Astrocyte (in vitro differentiated cells and primary cell): ENCODE data around the gene MIB2. TPM values are rescaled to one million over a fixed set of nuclear protein-coding genes. Genes with fewer than 3 reads are reported as not detected.

Source experiments
- DNase-seq: peaks from one replicate; pipeline ENCODE4 v3.0.0-alpha.2; 2010; ENCODE audit warnings: low read depth
- FAIRE-seq: peaks from 2 replicates; lab custom pipeline; 2011; peaks lifted over from hg19 to GRCh38; lab: Jason Lieb, UNC
- H2AFZ ChIP-seq: 2 replicates; pipeline ENCODE4 v1.6.0; 2012; ENCODE audit warnings: low read depth, low read length, inconsistent platforms
- H3K27ac ChIP-seq: 2 replicates; pipeline ENCODE4 v1.5.1; 2011; ENCODE audit warnings: low read depth, low read length, inconsistent platforms
- H3K27me3 ChIP-seq: 2 replicates; pipeline ENCODE4 v1.6.0; 2011; ENCODE audit warnings: low read length, inconsistent platforms; ENCODE audit not compliant: insufficient read depth
- H3K36me3 ChIP-seq: 2 replicates; pipeline ENCODE4 v1.5.1; 2011; ENCODE audit warnings: low read length, inconsistent platforms; ENCODE audit not compliant: insufficient read depth
- H3K4me1 ChIP-seq: 2 replicates; pipeline ENCODE4 v1.5.1; 2011; ENCODE audit warnings: low read length, inconsistent platforms; ENCODE audit not compliant: insufficient read depth
- H3K4me2 ChIP-seq: 2 replicates; pipeline ENCODE4 v1.6.0; 2012; ENCODE audit warnings: low read length, inconsistent platforms
- H3K4me3 ChIP-seq: 2 replicates; pipeline ENCODE4 v1.5.1; 2011; ENCODE audit warnings: low read depth, mild to moderate bottlenecking, low read length, inconsistent platforms; ENCODE audit not compliant: insufficient read depth
- H3K79me2 ChIP-seq: 2 replicates; pipeline ENCODE4 v1.6.0; 2012; ENCODE audit warnings: mild to moderate bottlenecking, low read length, inconsistent platforms; ENCODE audit not compliant: insufficient read depth
- H3K9ac ChIP-seq: 2 replicates; pipeline ENCODE4 v1.6.0; 2012; ENCODE audit warnings: mild to moderate bottlenecking, low read length, inconsistent platforms
- H3K9me3 ChIP-seq: 2 replicates; pipeline ENCODE4 v1.5.1; 2012; ENCODE audit warnings: low read depth, mild to moderate bottlenecking, low read length, inconsistent platforms; ENCODE audit not compliant: insufficient read depth
- H4K20me1 ChIP-seq: 2 replicates; pipeline ENCODE4 v1.6.0; 2012; ENCODE audit warnings: low read length, inconsistent platforms; ENCODE audit not compliant: insufficient read depth
- H3K27ac Mint-ChIP-seq: one replicate; pipeline ENCODE4 v1.8.0; 2021; ENCODE audit warnings: mild to moderate bottlenecking, mixed read lengths; ENCODE audit not compliant: unreplicated experiment
- H3K27me3 Mint-ChIP-seq: one replicate; pipeline ENCODE4 v1.8.0; 2021; ENCODE audit warnings: low read depth, mixed read lengths; ENCODE audit not compliant: unreplicated experiment
- H3K36me3 Mint-ChIP-seq: one replicate; pipeline ENCODE4 v1.8.0; 2021; ENCODE audit warnings: low read depth, mixed read lengths; ENCODE audit not compliant: unreplicated experiment
- H3K4me1 Mint-ChIP-seq: one replicate; pipeline ENCODE4 v1.8.0; 2021; ENCODE audit warnings: low read depth, mixed read lengths; ENCODE audit not compliant: unreplicated experiment
- H3K4me3 Mint-ChIP-seq: one replicate; pipeline ENCODE4 v1.8.0; 2021; ENCODE audit warnings: mild to moderate bottlenecking, moderate library complexity, mixed read lengths; ENCODE audit not compliant: unreplicated experiment
- H3K9me3 Mint-ChIP-seq: one replicate; pipeline ENCODE4 v1.8.0; 2021; ENCODE audit warnings: mild to moderate bottlenecking, mixed read lengths; ENCODE audit not compliant: unreplicated experiment
- EZH2 ChIP-seq: IDR thresholded peaks from 2 replicates; pipeline ENCODE4 v1.6.1; 2012; ENCODE audit warnings: mild to moderate bottlenecking, low read length, inconsistent platforms; ENCODE audit not compliant: insufficient read depth
- total RNA-seq: library from RNA; stranded (reverse); gene quantifications from 2 replicates; pipeline ENCODE4 v1.2.1, GENCODE V29; 2021
- TF ChIP-seq, protein P1 (sequence below): IDR thresholded peaks from 2 replicates; pipeline ENCODE4 v1.5.1; 2011; ENCODE audit warnings: low read depth, mild to moderate bottlenecking, inconsistent platforms, low read length, moderate library complexity; ENCODE audit not compliant: insufficient read depth

The MIB2 gene
- total RNA-seq, 1 donor from 2014 or later = 80.1 TPM

- Mint-ChIP-seq H3K4me3 (no peak overlapping the region), H3K36me3 (peaks cover 5% of the 10 kb centered on the region), H3K4me1 (no peaks in the 10 kb centered on the region), H3K27ac (no peak overlapping the region), H3K9me3 (no peaks in the 10 kb centered on the region), H3K27me3 (no peaks in the 10 kb centered on the region)
- Histone ChIP-seq H4K20me1 (no peaks in the 10 kb centered on the region), H3K9me3 (no peaks in the 10 kb centered on the region), H3K79me2 (no peaks in the 10 kb centered on the region), H3K27ac (no peak overlapping the region), H3K4me2 (no peak overlapping the region), H3K9ac (no peak overlapping the region), H3K27me3 (no peaks in the 10 kb centered on the region), H3K4me3 (no peak overlapping the region), H2AFZ (no peak overlapping the region), H3K4me1 (no peaks in the 10 kb centered on the region), H3K36me3 (peaks cover 12% of the 10 kb centered on the region)
- DNase-seq = no peak
- FAIRE-seq = no peak
- TF ChIP-seq, protein P1, sequence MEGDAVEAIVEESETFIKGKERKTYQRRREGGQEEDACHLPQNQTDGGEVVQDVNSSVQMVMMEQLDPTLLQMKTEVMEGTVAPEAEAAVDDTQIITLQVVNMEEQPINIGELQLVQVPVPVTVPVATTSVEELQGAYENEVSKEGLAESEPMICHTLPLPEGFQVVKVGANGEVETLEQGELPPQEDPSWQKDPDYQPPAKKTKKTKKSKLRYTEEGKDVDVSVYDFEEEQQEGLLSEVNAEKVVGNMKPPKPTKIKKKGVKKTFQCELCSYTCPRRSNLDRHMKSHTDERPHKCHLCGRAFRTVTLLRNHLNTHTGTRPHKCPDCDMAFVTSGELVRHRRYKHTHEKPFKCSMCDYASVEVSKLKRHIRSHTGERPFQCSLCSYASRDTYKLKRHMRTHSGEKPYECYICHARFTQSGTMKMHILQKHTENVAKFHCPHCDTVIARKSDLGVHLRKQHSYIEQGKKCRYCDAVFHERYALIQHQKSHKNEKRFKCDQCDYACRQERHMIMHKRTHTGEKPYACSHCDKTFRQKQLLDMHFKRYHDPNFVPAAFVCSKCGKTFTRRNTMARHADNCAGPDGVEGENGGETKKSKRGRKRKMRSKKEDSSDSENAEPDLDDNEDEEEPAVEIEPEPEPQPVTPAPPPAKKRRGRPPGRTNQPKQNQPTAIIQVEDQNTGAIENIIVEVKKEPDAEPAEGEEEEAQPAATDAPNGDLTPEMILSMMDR = no peak
- no peak for TF ChIP-seq EZH2
These were observed 51.2 kb downstream of the MIB2 start for GRCh38 chr1:1666526-1666925.

- H4K20me1 ChIP-seq = no peaks in the 10 kb centered on the region
- FAIRE-seq (no peak), DNase-seq (no peak)
- no peaks in the 10 kb centered on the region for H3K9me3 ChIP-seq
- no peaks in the 10 kb centered on the region for H3K4me1 ChIP-seq
- no peaks in the 10 kb centered on the region for H3K79me2 ChIP-seq
- H3K4me3 ChIP-seq = no peak overlapping the region
- H2AFZ ChIP-seq = no peak overlapping the region
- H3K36me3 Mint-ChIP-seq = peaks cover 5% of the 10 kb centered on the region
- H3K4me3 Mint-ChIP-seq = no peak overlapping the region
- H3K36me3 ChIP-seq = peaks cover 16% of the 10 kb centered on the region
- no peaks in the 10 kb centered on the region for H3K9me3 Mint-ChIP-seq
- no peak overlapping the region for H3K4me2 ChIP-seq
- no peaks in the 10 kb centered on the region for H3K27me3 ChIP-seq
- no peak for TF ChIP-seq EZH2
- TF ChIP-seq, protein P1 = no peak
- H3K4me1 Mint-ChIP-seq = no peaks in the 10 kb centered on the region
- no peak overlapping the region for H3K27ac ChIP-seq
- no peaks in the 10 kb centered on the region for H3K27me3 Mint-ChIP-seq
- H3K27ac Mint-ChIP-seq = no peak overlapping the region
- no peak overlapping the region for H3K9ac ChIP-seq
These were observed 54.5 kb downstream of the MIB2 start for GRCh38 chr1:1669468-1670440.

DNA sequence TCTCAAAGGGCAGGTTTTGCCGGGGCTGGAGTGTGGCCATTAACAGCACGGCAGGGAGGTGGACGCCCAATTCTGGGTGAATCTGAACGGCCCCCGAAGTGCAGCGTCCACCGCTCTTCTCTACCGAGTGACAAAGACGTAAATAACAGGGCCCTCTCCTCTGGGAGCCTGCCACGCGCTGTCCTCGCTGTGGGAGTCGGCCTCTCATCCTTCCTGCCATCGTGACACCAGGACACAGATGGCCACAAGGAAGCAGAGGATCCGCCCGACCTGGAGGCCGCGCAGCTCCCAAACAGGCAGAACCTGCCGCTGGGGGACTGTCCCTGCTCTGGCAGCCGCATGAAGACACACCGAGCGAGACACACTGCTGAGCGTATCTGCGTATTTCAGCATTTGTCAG is 55.6 kb downstream of the MIB2 start:
- Mint-ChIP-seq H3K36me3 (peaks cover 5% of the 10 kb centered on the region), H3K27ac (no peak overlapping the region)

More for the DNA sequence above, 55.6 kb downstream of the MIB2 start:
- H3K4me1 Mint-ChIP-seq = no peaks in the 10 kb centered on the region
- H3K9me3 ChIP-seq = no peaks in the 10 kb centered on the region
- no peak overlapping the region for H3K4me2 ChIP-seq
- no peaks in the 10 kb centered on the region for H3K27me3 ChIP-seq
- TF ChIP-seq EZH2 = no peak
- TF ChIP-seq, protein P1 = no peak
- no peak overlapping the region for H3K27ac ChIP-seq
- H3K36me3 ChIP-seq = peaks cover 10% of the 10 kb centered on the region
- no peak overlapping the region for H3K9ac ChIP-seq
- no peaks in the 10 kb centered on the region for H3K9me3 Mint-ChIP-seq
- FAIRE-seq = no peak
- H3K27me3 Mint-ChIP-seq = no peaks in the 10 kb centered on the region
- H3K79me2 ChIP-seq = no peaks in the 10 kb centered on the region
- no peak overlapping the region for H3K4me3 ChIP-seq
- H4K20me1 ChIP-seq = no peaks in the 10 kb centered on the region
- H2AFZ ChIP-seq = no peak overlapping the region
- no peaks in the 10 kb centered on the region for H3K4me1 ChIP-seq
- H3K4me3 Mint-ChIP-seq = no peak overlapping the region
- DNase-seq = no peak
